GM12874 (cell line): ENCODE results near the gene KRT82.

Source experiments
- TF ChIP-seq, protein P1 (sequence below): IDR thresholded peaks from 2 replicates; pipeline ENCODE4 v1.5.1; 2011; ENCODE audit warnings: low read depth, mild to moderate bottlenecking, control low read depth, low read length, moderate library complexity; ENCODE audit not compliant: insufficient read depth

KRT82 gene

DNA sequence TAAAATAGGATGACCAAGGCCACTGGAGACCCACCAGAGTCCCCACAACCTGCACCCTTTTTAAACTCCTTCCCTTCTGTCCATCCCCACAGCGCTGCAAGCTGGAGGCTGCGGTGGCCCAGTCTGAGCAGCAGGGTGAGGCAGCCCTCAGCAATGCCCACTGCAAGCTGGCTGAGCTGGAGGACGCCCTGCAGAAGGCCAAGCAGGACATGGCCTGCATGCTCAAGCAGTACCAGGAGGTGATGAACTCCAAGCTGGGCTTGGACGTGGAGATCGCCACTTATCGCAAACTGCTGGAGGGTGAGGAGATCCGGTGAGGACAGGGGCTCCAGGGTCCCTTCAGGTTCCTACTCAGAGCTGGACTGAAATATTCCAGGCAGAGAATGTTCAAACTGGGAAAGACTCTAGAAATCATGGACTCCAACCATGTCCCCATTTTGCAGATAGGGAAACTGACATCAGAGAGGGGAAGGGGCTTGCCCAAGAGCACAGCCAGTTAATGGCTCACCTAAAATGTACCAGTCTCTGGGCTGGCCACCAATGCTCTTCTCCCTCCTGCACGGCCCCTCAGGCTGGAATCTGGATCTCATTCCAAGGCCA is 56.0 kb downstream of the KRT82 start:
- TF ChIP-seq, protein P1, sequence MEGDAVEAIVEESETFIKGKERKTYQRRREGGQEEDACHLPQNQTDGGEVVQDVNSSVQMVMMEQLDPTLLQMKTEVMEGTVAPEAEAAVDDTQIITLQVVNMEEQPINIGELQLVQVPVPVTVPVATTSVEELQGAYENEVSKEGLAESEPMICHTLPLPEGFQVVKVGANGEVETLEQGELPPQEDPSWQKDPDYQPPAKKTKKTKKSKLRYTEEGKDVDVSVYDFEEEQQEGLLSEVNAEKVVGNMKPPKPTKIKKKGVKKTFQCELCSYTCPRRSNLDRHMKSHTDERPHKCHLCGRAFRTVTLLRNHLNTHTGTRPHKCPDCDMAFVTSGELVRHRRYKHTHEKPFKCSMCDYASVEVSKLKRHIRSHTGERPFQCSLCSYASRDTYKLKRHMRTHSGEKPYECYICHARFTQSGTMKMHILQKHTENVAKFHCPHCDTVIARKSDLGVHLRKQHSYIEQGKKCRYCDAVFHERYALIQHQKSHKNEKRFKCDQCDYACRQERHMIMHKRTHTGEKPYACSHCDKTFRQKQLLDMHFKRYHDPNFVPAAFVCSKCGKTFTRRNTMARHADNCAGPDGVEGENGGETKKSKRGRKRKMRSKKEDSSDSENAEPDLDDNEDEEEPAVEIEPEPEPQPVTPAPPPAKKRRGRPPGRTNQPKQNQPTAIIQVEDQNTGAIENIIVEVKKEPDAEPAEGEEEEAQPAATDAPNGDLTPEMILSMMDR: no peak

DNA sequence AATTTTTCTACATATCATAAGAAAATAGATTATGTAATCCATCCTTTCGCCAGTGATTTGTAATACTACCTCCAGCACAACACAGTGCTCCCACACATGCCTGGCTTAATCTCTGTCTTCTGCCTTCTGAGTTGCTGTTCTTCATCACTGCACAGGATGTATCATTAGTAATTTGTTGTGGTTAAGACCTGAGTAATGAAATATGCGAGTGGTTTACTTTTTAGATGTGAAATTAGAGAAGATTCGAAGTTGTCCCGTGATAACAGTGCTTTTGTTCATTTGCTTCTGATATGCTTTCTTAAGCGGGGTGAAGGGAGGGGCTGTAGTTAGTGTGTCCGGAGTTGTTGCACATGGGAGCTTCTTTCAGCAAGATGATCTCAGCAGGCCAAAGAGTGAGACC is 56.9 kb downstream of the KRT82 start:
- TF ChIP-seq, protein P1: no peak

DNA sequence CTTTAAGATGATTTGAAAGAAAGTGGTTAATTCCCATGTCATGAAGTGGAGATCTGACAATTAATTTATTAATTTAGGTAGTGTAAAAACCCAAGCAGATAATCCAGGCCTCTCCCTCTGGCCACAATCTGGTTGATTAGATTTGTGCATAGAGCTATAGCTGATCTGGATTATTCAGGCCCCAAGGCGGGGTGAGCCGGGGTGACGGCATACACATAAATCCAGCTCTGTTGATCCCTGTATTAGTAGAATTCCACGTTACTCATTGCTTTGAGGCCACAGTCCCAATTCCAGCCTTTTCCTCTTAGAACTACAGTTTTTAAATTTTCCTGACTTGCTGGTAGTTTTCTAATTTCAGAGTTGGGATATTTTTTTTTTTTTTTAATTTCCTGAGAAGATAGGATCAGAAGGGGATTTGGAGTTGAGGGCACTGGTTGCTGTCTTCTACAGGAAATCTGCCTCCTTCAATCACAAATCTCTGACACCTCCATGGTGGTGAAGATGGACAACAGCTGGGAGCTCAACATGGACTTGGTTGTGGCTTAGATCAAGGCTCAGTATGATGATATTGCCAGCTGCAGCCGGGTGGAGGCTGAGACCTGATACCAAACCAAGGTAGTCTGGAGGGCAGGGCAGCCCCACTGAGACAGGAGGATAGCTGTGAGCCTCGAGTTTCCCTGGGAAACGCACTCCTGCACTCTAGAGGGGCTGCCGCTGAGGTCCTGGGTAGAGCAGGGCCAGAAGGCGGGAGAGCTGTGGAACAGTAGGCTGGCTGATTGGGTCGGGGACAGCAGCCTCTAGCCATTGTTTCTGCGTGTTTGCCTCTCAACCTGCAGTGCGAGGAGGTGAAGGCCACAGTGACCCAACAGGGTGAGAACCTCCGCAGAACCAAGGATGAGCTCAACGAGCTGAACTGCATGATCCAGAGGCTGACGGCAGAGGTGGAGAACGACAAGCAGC is 58.3 kb downstream of the KRT82 start:
- TF ChIP-seq, protein P1: no peak

DNA sequence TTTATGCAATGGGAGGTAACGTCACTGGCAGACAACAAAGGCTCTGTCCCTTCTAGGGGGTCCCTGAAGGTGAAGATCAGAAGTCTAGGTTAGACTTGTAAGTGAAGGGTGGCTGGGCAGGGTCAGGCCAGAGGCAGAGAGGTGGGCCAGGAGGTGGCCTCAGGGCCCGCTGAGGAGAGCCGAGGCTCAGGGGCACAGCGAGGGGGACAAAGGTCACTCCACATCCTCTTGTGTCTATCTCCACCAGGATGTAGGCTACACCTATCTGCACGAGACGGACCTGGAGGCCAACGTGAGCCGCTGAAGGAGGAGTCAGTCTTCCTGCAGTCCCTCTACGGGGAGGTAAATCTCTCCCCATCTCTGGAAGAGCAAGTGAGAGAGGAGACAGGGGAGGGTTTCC is 59.1 kb downstream of the KRT82 start:
- TF ChIP-seq, protein P1: no peak

DNA sequence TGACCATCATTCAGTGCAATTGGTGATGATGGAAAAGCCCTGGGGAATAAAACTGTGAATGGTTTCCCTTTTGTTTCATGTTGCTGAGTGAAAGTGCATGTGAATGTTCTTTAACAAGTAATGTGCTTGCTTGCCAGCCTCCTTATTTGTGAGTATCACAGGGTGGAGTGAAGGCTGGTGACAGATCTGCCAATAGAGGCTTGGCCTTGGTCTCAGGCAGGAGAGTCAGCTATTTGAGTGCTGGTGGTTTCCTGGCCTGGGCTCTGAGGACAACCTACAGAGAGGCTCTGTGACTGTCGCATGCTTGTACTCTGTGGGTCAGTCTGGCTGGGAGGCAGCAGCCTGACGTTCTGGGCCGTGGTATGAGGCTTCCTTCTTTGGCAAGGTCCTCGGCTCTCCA is 59.5 kb downstream of the KRT82 start:
- TF ChIP-seq, protein P1: no peak

DNA sequence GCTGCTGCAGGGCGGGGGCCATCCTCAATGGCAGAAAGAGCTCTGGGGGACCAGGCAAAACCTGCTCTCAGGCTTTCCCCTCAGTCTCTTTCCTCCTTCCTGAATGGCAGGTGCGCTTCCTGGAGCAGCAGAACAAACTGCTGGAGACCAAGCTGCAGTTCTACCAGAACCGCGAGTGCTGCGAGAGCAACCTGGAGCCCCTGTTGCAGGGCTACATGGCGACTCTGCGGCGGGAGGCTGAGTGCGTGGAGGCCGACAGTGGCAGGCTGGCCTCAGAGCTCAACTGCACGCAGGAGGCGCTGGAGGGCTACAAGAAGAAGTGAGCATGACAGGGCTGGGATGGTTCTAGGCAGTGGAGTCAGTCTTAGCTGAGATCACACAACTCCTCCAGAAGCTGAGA is 62.0 kb downstream of the KRT82 start:
- TF ChIP-seq, protein P1: no peak
